Measurements from ENCODE around the gene PEBP1.

GRCh38 chr12:118150625-118151024, 14.7 kb downstream of the PEBP1 start:
- TF ChIP-seq, protein P1, sequence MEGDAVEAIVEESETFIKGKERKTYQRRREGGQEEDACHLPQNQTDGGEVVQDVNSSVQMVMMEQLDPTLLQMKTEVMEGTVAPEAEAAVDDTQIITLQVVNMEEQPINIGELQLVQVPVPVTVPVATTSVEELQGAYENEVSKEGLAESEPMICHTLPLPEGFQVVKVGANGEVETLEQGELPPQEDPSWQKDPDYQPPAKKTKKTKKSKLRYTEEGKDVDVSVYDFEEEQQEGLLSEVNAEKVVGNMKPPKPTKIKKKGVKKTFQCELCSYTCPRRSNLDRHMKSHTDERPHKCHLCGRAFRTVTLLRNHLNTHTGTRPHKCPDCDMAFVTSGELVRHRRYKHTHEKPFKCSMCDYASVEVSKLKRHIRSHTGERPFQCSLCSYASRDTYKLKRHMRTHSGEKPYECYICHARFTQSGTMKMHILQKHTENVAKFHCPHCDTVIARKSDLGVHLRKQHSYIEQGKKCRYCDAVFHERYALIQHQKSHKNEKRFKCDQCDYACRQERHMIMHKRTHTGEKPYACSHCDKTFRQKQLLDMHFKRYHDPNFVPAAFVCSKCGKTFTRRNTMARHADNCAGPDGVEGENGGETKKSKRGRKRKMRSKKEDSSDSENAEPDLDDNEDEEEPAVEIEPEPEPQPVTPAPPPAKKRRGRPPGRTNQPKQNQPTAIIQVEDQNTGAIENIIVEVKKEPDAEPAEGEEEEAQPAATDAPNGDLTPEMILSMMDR (IDR thresholded peaks at IDR 0.05): no peak
- TF ChIP-seq EP300 (IDR thresholded peaks at IDR 0.05; ENCODE audit: low read depth) (no peak), POLR2A (IDR thresholded peaks at IDR 0.05) (no peak)
